HEK293T (cell line): Measurements from ENCODE around the gene SNX3.
A peak's percentile ranks its signal among the peaks of the same experiment; 100 is the strongest.
"Not testable (repeated sequence)": the region's sequence is repeated elsewhere in the genome, so short reads cannot be mapped to it uniquely, and the experiment has no call there.

Experiments used
- CTCF ChIA-PET: fragments of 350-600 bp; formaldehyde crosslinking; extraction: SDS; loops from one replicate; lab custom pipeline; 2021; ENCODE audit warnings: antibody characterized with exemption, inconsistent platforms; lab: Yijun Ruan, JAX
- POLR2A ChIA-PET: fragments of 350-600 bp; formaldehyde crosslinking; extraction: SDS; loops from one replicate; lab custom pipeline; 2020; ENCODE audit warnings: antibody characterized with exemption, inconsistent platforms; lab: Yijun Ruan, JAX
- DNase-seq: peaks from one replicate; pipeline ENCODE4 v3.0.0; 2012; ENCODE audit warnings: mixed read lengths; ENCODE audit errors: extremely low spot score
- ARNT ChIP-seq: fragments of 450-650 bp; IDR thresholded peaks from 2 replicates; pipeline ENCODE4 v1.6.1; 2017; ENCODE audit warnings: mild to moderate bottlenecking
- BHLHE40 ChIP-seq: fragments of 450-650 bp; IDR thresholded peaks from 2 replicates; pipeline ENCODE4 v1.6.1; 2016; ENCODE audit warnings: mild to moderate bottlenecking, moderate library complexity, borderline replicate concordance
- CTBP1 ChIP-seq: fragments of 450-650 bp; IDR thresholded peaks from 2 replicates; pipeline ENCODE4 v1.6.1; 2016; ENCODE audit warnings: borderline replicate concordance
- ELF4 ChIP-seq: fragments of 450-650 bp; IDR thresholded peaks from 2 replicates; pipeline ENCODE4 v1.6.1; 2017; ENCODE audit warnings: antibody characterized with exemption
- FOXA1 ChIP-seq: fragments of 450-650 bp; IDR thresholded peaks from 2 replicates; pipeline ENCODE4 v1.6.1; 2016; ENCODE audit warnings: mild to moderate bottlenecking
- FOXK2 ChIP-seq: fragments of 450-650 bp; IDR thresholded peaks from 2 replicates; pipeline ENCODE4 v1.6.1; 2016; ENCODE audit warnings: mild to moderate bottlenecking
- FOXM1 ChIP-seq: fragments of 450-650 bp; IDR thresholded peaks from 2 replicates; pipeline ENCODE4 v1.6.1; 2017; ENCODE audit warnings: mild to moderate bottlenecking, borderline replicate concordance
- HDGF ChIP-seq: fragments of 450-650 bp; IDR thresholded peaks from 2 replicates; pipeline ENCODE4 v1.6.1; 2017; ENCODE audit warnings: antibody characterized with exemption, borderline replicate concordance
- L3MBTL2 ChIP-seq: fragments of 450-650 bp; conservative IDR thresholded peaks from 2 replicates; pipeline ENCODE4 v1.6.1; 2016; ENCODE audit warnings: mild to moderate bottlenecking
- LEF1 ChIP-seq: fragments of 450-650 bp; IDR thresholded peaks from 2 replicates; pipeline ENCODE4 v1.6.1; 2017; ENCODE audit warnings: mild to moderate bottlenecking, borderline replicate concordance
- NFRKB ChIP-seq: fragments of 450-650 bp; IDR thresholded peaks from 2 replicates; pipeline ENCODE4 v1.6.1; 2016; ENCODE audit warnings: mild to moderate bottlenecking, moderate library complexity
- PKNOX1 ChIP-seq: fragments of 450-650 bp; IDR thresholded peaks from 2 replicates; pipeline ENCODE4 v1.6.1; 2016
- SP1 ChIP-seq: fragments of 450-650 bp; IDR thresholded peaks from 2 replicates; pipeline ENCODE4 v1.6.1; 2017
- SUZ12 ChIP-seq: fragments of 450-650 bp; IDR thresholded peaks from 2 replicates; pipeline ENCODE4 v1.6.1; 2016; ENCODE audit warnings: mild to moderate bottlenecking
- TARDBP ChIP-seq: fragments of 450-650 bp; IDR thresholded peaks from 2 replicates; pipeline ENCODE4 v1.6.1; 2016
- ZNF384 ChIP-seq: fragments of 450-650 bp; IDR thresholded peaks from 2 replicates; pipeline ENCODE4 v1.6.1; 2016

Gene SNX3

GRCh38 chr6:108260809-108261569 lies at the start of gene SNX3:
Gene SNX3, minus strand, starts transcription at chr6:108261040. Its CDS starts 119 bp downstream, at chr6:108260921.
- ChIA-PET POLR2A (interaction anchor here (0.6 to 2.0 kb wide), 19 partner anchors 9 to 587 kb away, joined by 3 to 18 read pairs (median 4); partner anchors contain the start of genes AFG1L and ARMC2), CTCF (interaction anchor here (0.6 to 0.7 kb wide), 3 partner anchors 151 to 263 kb away, joined by 3 read pairs; no protein-coding TSS in a partner anchor)
- TF ChIP-seq L3MBTL2 (peak; percentile 31; the same call in 1 of the 2 replicates), LEF1 (0 out of 2 replicates have a peak, but pooled peaks have one; percentile 28), ELF4 (peak; percentile 58; the same call in 1 of the 2 replicates), FOXK2 (no peak)
- peak; percentile 92 for DNase-seq

DNA sequence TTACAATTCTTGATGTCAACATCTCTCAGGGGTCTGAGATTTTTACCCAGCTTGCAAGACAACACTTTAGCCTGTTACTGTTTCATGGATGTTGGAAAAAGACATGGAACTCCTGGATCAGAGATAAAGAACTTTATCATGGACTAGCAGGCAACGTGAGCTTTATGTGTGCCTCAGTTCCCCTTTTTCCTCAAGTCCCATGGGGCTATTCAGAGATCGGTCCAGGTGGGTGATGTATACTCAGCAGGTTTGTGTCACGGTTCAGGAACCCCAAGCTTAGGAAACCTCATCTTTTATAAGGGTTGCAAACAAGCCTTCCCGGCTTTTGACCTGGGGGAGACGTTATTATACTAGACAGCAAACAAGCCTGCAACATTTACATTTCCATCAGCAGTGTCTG lies 49.0 kb upstream of the SNX3 start:
- ChIA-PET CTCF (no interaction called here), POLR2A (no interaction called here)
- no peak for TF ChIP-seq FOXK2
- TF ChIP-seq ARNT: no peak
- TF ChIP-seq FOXM1: no peak
- TF ChIP-seq ZNF384: no peak
- no peak for TF ChIP-seq BHLHE40
- no peak for TF ChIP-seq SUZ12
- no peak for TF ChIP-seq SP1
- TF ChIP-seq PKNOX1: no peak
- no peak for TF ChIP-seq LEF1
- DNase-seq: no peak

DNA sequence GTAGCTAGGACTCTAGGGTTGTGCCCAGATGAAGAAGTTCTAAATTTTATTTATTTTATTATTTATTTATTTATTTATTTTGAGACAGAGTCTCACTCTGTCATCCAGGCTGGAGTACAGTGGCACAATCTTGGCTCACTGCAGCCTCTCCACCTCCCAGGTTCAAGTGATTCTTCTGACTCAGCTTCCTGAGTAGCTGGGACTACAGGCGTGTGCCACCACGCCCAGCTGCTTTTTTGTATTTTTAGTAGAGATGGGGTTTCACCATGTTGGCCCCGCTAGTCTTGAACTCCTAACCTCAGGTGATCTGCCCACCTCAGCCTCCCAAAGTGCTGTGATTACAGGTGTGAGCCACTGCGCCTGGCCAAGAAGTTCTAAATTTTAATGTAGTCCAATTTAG lies 47.8 kb upstream of the SNX3 start:
- DNase-seq: not testable (repeated sequence)
- POLR2A ChIA-PET: interaction anchor here (2.5 kb wide), 1 partner anchor 13 kb away, joined by 11 read pairs; the partner anchor contains the start of gene AFG1L

GRCh38 chr6:108304646-108305045 lies 43.8 kb upstream of the SNX3 start:
- TF ChIP-seq ELF4 (no peak), ARNT (no peak), FOXA1 (no peak), SP1 (no peak), L3MBTL2 (no peak), BHLHE40 (no peak), NFRKB (no peak), SUZ12 (no peak), HDGF (no peak), CTBP1 (no peak), FOXM1 (no peak), TARDBP (no peak)
- ChIA-PET CTCF (no interaction called here), POLR2A (no interaction called here)
- DNase-seq: no peak

More for the DNA sequence above, 47.8 kb upstream of the SNX3 start:
- CTCF ChIA-PET: not testable (repeated sequence)

GRCh38 chr6:108302386-108302785 lies 41.5 kb upstream of the SNX3 start:
- DNase-seq: no peak
- CTCF ChIA-PET: interaction anchor here (0.7 kb wide), 1 partner anchor 354 kb away, joined by 3 read pairs; no protein-coding TSS in a partner anchor
- POLR2A ChIA-PET: no interaction called here
- TF ChIP-seq SUZ12: no peak
- TF ChIP-seq BHLHE40: no peak
- TF ChIP-seq CTBP1: no peak
- no peak for TF ChIP-seq HDGF
- no peak for TF ChIP-seq FOXA1
- no peak for TF ChIP-seq LEF1
- no peak for TF ChIP-seq PKNOX1
- no peak for TF ChIP-seq FOXK2
- no peak for TF ChIP-seq SP1
- TF ChIP-seq ELF4: no peak
- no peak for TF ChIP-seq L3MBTL2
- no peak for TF ChIP-seq TARDBP
- TF ChIP-seq ZNF384: no peak
- no peak for TF ChIP-seq NFRKB
- no peak for TF ChIP-seq FOXM1
- TF ChIP-seq ARNT: no peak

- CTCF ChIA-PET: interaction anchor here (0.6 kb wide), 1 partner anchor 529 kb away, joined by 3 read pairs; no protein-coding TSS in a partner anchor
- POLR2A ChIA-PET: interaction anchor here (0.8 to 2.1 kb wide), 10 partner anchors 8 to 196 kb away, joined by 3 to 18 read pairs (median 4); partner anchors contain the start of gene SNX3
- DNase-seq: no peak
- TF ChIP-seq HDGF (no peak), TARDBP (no peak), FOXK2 (no peak), ARNT (no peak), FOXM1 (no peak), ELF4 (no peak), NFRKB (no peak), LEF1 (no peak), SP1 (no peak), SUZ12 (no peak), FOXA1 (no peak), PKNOX1 (no peak)
Observed at GRCh38 chr6:108295676-108296075, 34.8 kb upstream of the SNX3 start.
